K562 (cell line): ENCODE data around the gene SH3BP4. TPM values are rescaled to one million over a fixed set of nuclear protein-coding genes. Genes with fewer than 3 reads are reported as not detected.

Source experiments
- ATAC-seq: fragments of 200-7000 bp; cut with Tn5 transposase; 3 replicates; pipeline ENCODE4 v1.9.1; 2020; ENCODE audit warnings: moderate library complexity
- BruUV-seq: library from RNA; stranded (reverse); fragments of 400-500 nt; replicated peaks from 2 replicates; lab custom pipeline; 2021; lab: Mats Ljungman, UMichigan
- CTCF ChIA-PET: fragments of 300-600 bp; formaldehyde crosslinking; extraction: SDS; loops from one replicate; lab custom pipeline; 2021; ENCODE audit warnings: low intra/inter-chr PET ratio; lab: Yijun Ruan, JAX
- POLR2A ChIA-PET: fragments of 300-600, 350-650 bp; sonication (Branson Sonifier 250); formaldehyde crosslinking; extraction: SDS; loops from one replicate; lab custom pipeline; 2021; ENCODE audit warnings: antibody characterized with exemption, inconsistent platforms; lab: Yijun Ruan, JAX
- DNase-seq, 4 experiments: peaks; one replicate each; pipeline versions ENCODE4 v3.0.0 to v3.0.0-alpha.2; 2011 to 2018; ENCODE audit warnings: low spot score in 3 of 4, mixed read lengths in 3 of 4; ENCODE audit errors: extremely low read depth in 1 of 4
- FAIRE-seq: peaks from 2 replicates; lab custom pipeline; 2011; peaks lifted over from hg19 to GRCh38; lab: Jason Lieb, UNC
- H2AFZ ChIP-seq: 2 replicates; pipeline ENCODE4 v1.6.0; 2011; ENCODE audit warnings: low read depth, low read length, control low read depth, inconsistent platforms
- H3K27ac ChIP-seq: fragments of 200-600 bp; 3 replicates; pipeline ENCODE4 v1.8.0; 2011; ENCODE audit warnings: low read depth, mild to moderate bottlenecking, control low read depth, inconsistent platforms, low read length, moderate library complexity, mixed read lengths; ENCODE audit errors: extremely low read depth
- H3K27me3 ChIP-seq, 2 experiments: fragments of 300-600 bp in 1 of 2; 2 replicates in 1 of 2; 3 replicates in 1 of 2; pipeline versions ENCODE4 v1.6.0 to v1.8.0; 2011; ENCODE audit warnings: inconsistent platforms in 2 of 2, low read length in 2 of 2, mild to moderate bottlenecking in 1 of 2, mixed read lengths in 1 of 2, moderate library complexity in 1 of 2; ENCODE audit not compliant: control insufficient read depth in 2 of 2, insufficient read depth in 2 of 2
- H3K36me3 ChIP-seq: fragments of 300-600 bp; 3 replicates; pipeline ENCODE4 v1.8.0; 2011; ENCODE audit warnings: mild to moderate bottlenecking, low read length, inconsistent platforms; ENCODE audit not compliant: control insufficient read depth, insufficient read depth
- H3K4me1 ChIP-seq, 2 experiments: fragments of 200-600 bp in 1 of 2; replicated peaks in 1 of 2; 2 replicates in 1 of 2; 3 replicates in 1 of 2; pipeline versions ENCODE4 v1.5.1 to v1.8.0; 2011; ENCODE audit warnings: inconsistent platforms in 2 of 2, low read length in 2 of 2, mild to moderate bottlenecking in 1 of 2, mixed read lengths in 1 of 2, moderate library complexity in 1 of 2; ENCODE audit not compliant: control insufficient read depth in 2 of 2, insufficient read depth in 2 of 2
- H3K4me2 ChIP-seq: 2 replicates; pipeline ENCODE4 v1.6.1; 2011; ENCODE audit warnings: low read length, control low read depth, inconsistent platforms, mixed read lengths; ENCODE audit not compliant: insufficient read depth
- H3K4me3 ChIP-seq: fragments of 200-600 bp; sonication (generic), shearing (Covaris generic); 2 replicates; pipeline ENCODE4 v1.5.1; 2016; ENCODE audit warnings: control low read depth, inconsistent platforms
- H3K79me2 ChIP-seq: fragments of 200-600 bp; 3 replicates; pipeline ENCODE4 v1.8.0; 2011; ENCODE audit warnings: low read length, inconsistent platforms; ENCODE audit not compliant: control insufficient read depth, insufficient read depth
- H3K9ac ChIP-seq, 2 experiments: 2 replicates each; pipeline versions ENCODE4 v1.6.0 to v1.6.1; 2011; ENCODE audit warnings: low read depth in 2 of 2, low read length in 2 of 2, control low read depth in 1 of 2, inconsistent platforms in 1 of 2, mild to moderate bottlenecking in 1 of 2, mixed read lengths in 1 of 2; ENCODE audit not compliant: insufficient read depth in 1 of 2
- H3K9me1 ChIP-seq: one replicate; pipeline ENCODE4 v1.6.0; 2011; ENCODE audit warnings: inconsistent platforms, mild to moderate bottlenecking, low read length, moderate library complexity; ENCODE audit not compliant: control insufficient read depth, insufficient read depth
- H3K9me3 ChIP-seq: replicated peaks from 2 replicates; pipeline ENCODE4 v1.5.1; 2011; ENCODE audit warnings: low read depth, low read length, inconsistent platforms; ENCODE audit not compliant: control insufficient read depth, insufficient read depth
- H4K20me1 ChIP-seq: replicated peaks from 2 replicates; pipeline ENCODE4 v1.6.1; 2011; ENCODE audit warnings: low read length, inconsistent platforms, mixed read lengths; ENCODE audit not compliant: control insufficient read depth, insufficient read depth
- CHAMP1 ChIP-seq: fragments of 450-650 bp; IDR thresholded peaks from 2 replicates; pipeline ENCODE4 v1.6.1; 2016; ENCODE audit warnings: mild to moderate bottlenecking
- PBX2 ChIP-seq, 2 experiments: IDR thresholded peaks in 1 of 2; conservative IDR thresholded peaks in 1 of 2; 2 replicates each; pipeline ENCODE4 v1.6.1; 2016; ENCODE audit warnings: low read depth in 2 of 2, mild to moderate bottlenecking in 1 of 2, missing compliant biosample characterization in 1 of 2, missing genetic modification characterization in 1 of 2, moderate library complexity in 1 of 2
- RBM25 ChIP-seq: fragments of 200-400 bp; formaldehyde crosslinking; IDR thresholded peaks from 2 replicates; pipeline ENCODE4 v1.6.1; 2018; ENCODE audit warnings: low read length, low read depth, moderate library complexity; ENCODE audit not compliant: severe bottlenecking
- ZBTB9 ChIP-seq: fragments of 450-650 bp; formaldehyde crosslinking; IDR thresholded peaks from 2 replicates; pipeline ENCODE4 v1.4.0; 2020; ENCODE audit warnings: mild to moderate bottlenecking, moderate library complexity
- WGBS: fragments of 100-300 bp; shearing (Covaris generic); methylation state at CpG from one replicate; pipeline ENCODE4 v1.1.6; 2016; ENCODE audit warnings: low coverage, mixed read lengths; ENCODE audit not compliant: insufficient coverage; ENCODE audit errors: missing lambda C conversion rate; 5-methylcytosine and 5-hydroxymethylcytosine counted together
- in situ Hi-C: fragments of 300-500 bp; cut with MboI; formaldehyde crosslinking; loops from 4 replicates; pipeline ENCODE4 v1.15.0; 2018; ENCODE audit warnings: inconsistent platforms, mixed read lengths
- intact Hi-C: fragments of 100-400 bp; cut with micrococcal nuclease; formaldehyde crosslinking; loops from 2 replicates; pipeline ENCODE4 v1.14.2; 2022
- polyA plus RNA-seq, 8 experiments: library from polyadenylated mRNA; depleted of rRNA in 4 of 8; stranded (reverse) in 5 of 8; unstranded in 3 of 8; fragments of >200 nt; fragmentation: Nextera tagmentation in 2 of 8; fragmentation: Illumina TruSeq in 1 of 8; extraction: Ambion mirVana in 2 of 8; extraction: Trizol in 1 of 8; gene quantifications; 2 replicates each; pipeline versions ENCODE4 v1.2.1 to v1.2.3, GENCODE V29; 2011 to 2014; ENCODE audit warnings: inconsistent platforms in 1 of 8, missing spikeins in 1 of 8
- total RNA-seq, 7 experiments: library from RNA; depleted of rRNA in 6 of 7; stranded (reverse); fragments of >200 nt in 6 of 7; fragmentation: Illumina TruSeq in 2 of 7; extraction: Trizol in 2 of 7; gene quantifications; 2 replicates each; pipeline versions ENCODE4 v1.2.1 to v1.2.3, GENCODE V29; 2011 to 2021; ENCODE audit warnings: low replicate concordance in 1 of 7

SH3BP4 gene
- total and polyA plus RNA-seq, 9 of the 15 experiments (the other 6 are each of a cell fraction or from before 2014, with no cell fraction given) = 0.03 to 0.28 (median 0.27) TPM; not detected in 6

- Histone ChIP-seq H3K4me3 (no peak overlapping the region), H3K4me2 (no peak overlapping the region), H3K9me1 (no peaks in the 10 kb centered on the region), H3K79me2 (no peaks in the 10 kb centered on the region), H3K4me1 (peaks cover 0 to 3% of the 10 kb centered on the region in 2 experiments; a peak in 1 of 5 replicates), H3K27ac (no peak overlapping the region), H3K36me3 (no peaks in the 10 kb centered on the region), H3K27me3 (peaks cover 2 to 68% of the 10 kb centered on the region in 2 experiments), H3K9me3 (no peaks in the 10 kb centered on the region), H4K20me1 (no peaks in the 10 kb centered on the region), H2AFZ (no peak overlapping the region), H3K9ac (no peak overlapping the region)
- CTCF ChIA-PET = no interaction called here
- no TSS peak for BruUV-seq
- ATAC-seq (no peak), DNase-seq (no peak), FAIRE-seq (no peak)
- intact Hi-C loops = no loop called here
- no peak for TF ChIP-seq ZBTB9 (CRISPR knock-in tag)
- in situ Hi-C loops = no loop called here
- POLR2A ChIA-PET = no interaction called here
- 7% methylated on average over 17 of the region's 18 CpGs for WGBS
Measured at GRCh38 chr2:234996069-234996940, 44.5 kb downstream of the SH3BP4 start.

- Histone ChIP-seq H4K20me1 (no peaks in the 10 kb centered on the region), H3K4me1 (peaks cover 0 to 3% of the 10 kb centered on the region in 2 experiments; a peak in 2 of 5 replicates), H3K36me3 (no peaks in the 10 kb centered on the region), H3K9me3 (no peaks in the 10 kb centered on the region), H3K79me2 (no peaks in the 10 kb centered on the region), H2AFZ (no peak overlapping the region), H3K27me3 (peaks cover 2 to 68% of the 10 kb centered on the region in 2 experiments), H3K9ac (no peak overlapping the region), H3K4me2 (no peak overlapping the region), H3K9me1 (no peaks in the 10 kb centered on the region), H3K27ac (no peak overlapping the region), H3K4me3 (no peak overlapping the region)
- no peak for ATAC-seq
- no peak for FAIRE-seq
- CTCF ChIA-PET = no interaction called here
- no TSS peak for BruUV-seq
- in situ Hi-C loops (no loop called here), intact Hi-C loops (no loop called here)
- DNase-seq = no peak
- POLR2A ChIA-PET = no interaction called here
- 0% methylated on average over 9 of the region's 13 CpGs for WGBS
- TF ChIP-seq PBX2 (CRISPR knock-in tag; IDR thresholded peaks at IDR 0.05; ENCODE audit: low read depth) (no peak), PBX2 (tag; conservative IDR thresholded peaks at IDR 0.05; ENCODE audit: low read depth) (no peak), RBM25 (no peak), CHAMP1 (no peak)
Measured at GRCh38 chr2:234996941-234997270, 45.1 kb downstream of the SH3BP4 start.
